H9 (cell line): Measurements from ENCODE around the gene GALNS. TPM values are rescaled to one million over a fixed set of nuclear protein-coding genes. Genes with fewer than 3 reads are reported as not detected.

ENCODE experiments used
- DNase-seq: peaks from one replicate; pipeline ENCODE4 v3.0.0-alpha.2; 2017
- H2AFZ ChIP-seq: one replicate; pipeline ENCODE4 v1.6.1; 2013; ENCODE audit warnings: mild to moderate bottlenecking, low read length, control low read depth, moderate library complexity
- H2AK5ac ChIP-seq: 2 replicates; pipeline ENCODE4 v1.6.1; 2013; ENCODE audit warnings: low read length, control low read depth, mixed read lengths; ENCODE audit not compliant: insufficient read length
- H2BK120ac ChIP-seq: one replicate; pipeline ENCODE4 v1.6.1; 2013; ENCODE audit warnings: low read depth, mild to moderate bottlenecking, low read length, control low read depth, inconsistent platforms; ENCODE audit not compliant: poor library complexity, severe bottlenecking
- H2BK12ac ChIP-seq: 2 replicates; pipeline ENCODE4 v1.6.1; 2013; ENCODE audit warnings: low read length, control low read depth, mixed read lengths, low read depth; ENCODE audit not compliant: insufficient read length
- H2BK15ac ChIP-seq: 2 replicates; pipeline ENCODE4 v1.6.1; 2013; ENCODE audit warnings: low read depth, low read length, control low read depth
- H2BK20ac ChIP-seq: one replicate; pipeline ENCODE4 v1.6.1; 2013; ENCODE audit warnings: low read depth, mild to moderate bottlenecking, low read length, control low read depth, inconsistent platforms; ENCODE audit not compliant: poor library complexity, severe bottlenecking
- H2BK5ac ChIP-seq: 2 replicates; pipeline ENCODE4 v1.6.1; 2013; ENCODE audit warnings: low read length, control low read depth, mixed read lengths; ENCODE audit not compliant: insufficient read length
- H3K14ac ChIP-seq: 2 replicates; pipeline ENCODE4 v1.6.1; 2013; ENCODE audit warnings: low read length, control low read depth; ENCODE audit not compliant: insufficient read depth
- H3K18ac ChIP-seq: 2 replicates; pipeline ENCODE4 v1.6.1; 2013; ENCODE audit warnings: low read depth, mild to moderate bottlenecking, mixed read lengths, low read length, control low read depth; ENCODE audit not compliant: insufficient read length
- H3K23ac ChIP-seq: 2 replicates; pipeline ENCODE4 v1.6.1; 2013; ENCODE audit warnings: low read length, control low read depth, mixed read lengths, low read depth; ENCODE audit not compliant: insufficient read length
- H3K23me2 ChIP-seq: 2 replicates; pipeline ENCODE4 v1.6.1; 2013; ENCODE audit warnings: low read depth, mild to moderate bottlenecking, mixed read lengths, low read length, control low read depth; ENCODE audit not compliant: insufficient read length, poor library complexity, severe bottlenecking
- H3K27ac ChIP-seq: 2 replicates; pipeline ENCODE4 v1.5.1; 2013; ENCODE audit warnings: low read length, control low read depth, mixed read lengths, low read depth; ENCODE audit not compliant: insufficient read length
- H3K27me3 ChIP-seq: 2 replicates; pipeline ENCODE4 v1.6.1; 2013; ENCODE audit warnings: low read length, control low read depth, inconsistent platforms; ENCODE audit not compliant: insufficient read depth
- H3K4ac ChIP-seq: 2 replicates; pipeline ENCODE4 v1.6.1; 2013; ENCODE audit warnings: low read depth, mild to moderate bottlenecking, control low read depth, inconsistent platforms, low read length, moderate library complexity
- H3K4me1 ChIP-seq: 2 replicates; pipeline ENCODE4 v1.6.1; 2013; ENCODE audit warnings: low read length, control low read depth, inconsistent platforms; ENCODE audit not compliant: insufficient read depth
- H3K4me2 ChIP-seq: 2 replicates; pipeline ENCODE4 v1.6.1; 2013; ENCODE audit warnings: low read length, control low read depth, mixed read lengths; ENCODE audit not compliant: insufficient read length, insufficient read depth
- H3K56ac ChIP-seq: 2 replicates; pipeline ENCODE4 v1.6.1; 2013; ENCODE audit warnings: low read depth, mild to moderate bottlenecking, mixed read lengths, low read length, control low read depth; ENCODE audit not compliant: insufficient read length
- H3K79me1 ChIP-seq: 2 replicates; pipeline ENCODE4 v1.6.1; 2013; ENCODE audit warnings: low read depth, mild to moderate bottlenecking, moderate library complexity, low read length, control low read depth, inconsistent platforms; ENCODE audit not compliant: insufficient read depth, poor library complexity, severe bottlenecking
- H3K79me2 ChIP-seq: 2 replicates; pipeline ENCODE4 v1.6.1; 2013; ENCODE audit warnings: low read length, control low read depth, inconsistent platforms; ENCODE audit not compliant: insufficient read depth
- H3K9ac ChIP-seq: 2 replicates; pipeline ENCODE4 v1.6.1; 2013; ENCODE audit warnings: low read length, control low read depth, mixed read lengths; ENCODE audit not compliant: insufficient read length; ENCODE audit errors: extremely low read depth
- H3K9me3 ChIP-seq: one replicate; pipeline ENCODE4 v1.6.1; 2013; ENCODE audit warnings: low read depth, low read length, inconsistent platforms; ENCODE audit not compliant: control insufficient read depth
- H3T11ph ChIP-seq: one replicate; pipeline ENCODE4 v1.6.1; 2013; ENCODE audit warnings: mild to moderate bottlenecking, low read length, control low read depth, inconsistent platforms
- H4K20me1 ChIP-seq: one replicate; pipeline ENCODE4 v1.6.1; 2013; ENCODE audit not compliant: control insufficient read depth, insufficient read length, insufficient read depth
- H4K5ac ChIP-seq: 2 replicates; pipeline ENCODE4 v1.6.1; 2013; ENCODE audit warnings: low read depth, mild to moderate bottlenecking, mixed read lengths, low read length, control low read depth; ENCODE audit not compliant: insufficient read length
- H4K8ac ChIP-seq: replicated peaks from 2 replicates; pipeline ENCODE4 v1.6.1; 2013; ENCODE audit warnings: low read length, control low read depth, mixed read lengths, low read depth; ENCODE audit not compliant: insufficient read length
- H4K91ac ChIP-seq: 2 replicates; pipeline ENCODE4 v1.6.1; 2013; ENCODE audit warnings: low read depth, mild to moderate bottlenecking, moderate library complexity, mixed read lengths, low read length, control low read depth; ENCODE audit not compliant: insufficient read length
- H3K27ac Mint-ChIP-seq, 3 experiments: 2 replicates in 2 of 3; 3 replicates in 1 of 3; pipeline ENCODE4 v1.8.0; 2020 to 2021; ENCODE audit warnings: mixed read lengths in 3 of 3, mild to moderate bottlenecking in 1 of 3, moderate library complexity in 1 of 3
- H3K27me3 Mint-ChIP-seq: 2 replicates; pipeline ENCODE4 v1.8.0; 2021; ENCODE audit warnings: low read depth, mild to moderate bottlenecking, moderate library complexity, mixed read lengths
- H3K36me3 Mint-ChIP-seq, 3 experiments: 2 replicates in 2 of 3; 3 replicates in 1 of 3; pipeline ENCODE4 v1.8.0; 2020 to 2021; ENCODE audit warnings: low read depth in 3 of 3, mixed read lengths in 3 of 3; ENCODE audit not compliant: insufficient read depth in 1 of 3
- H3K4me1 Mint-ChIP-seq, 2 experiments: 2 replicates each; pipeline ENCODE4 v1.8.0; 2020; ENCODE audit warnings: mixed read lengths in 2 of 2
- H3K4me3 Mint-ChIP-seq, 2 experiments: 2 replicates in 1 of 2; 3 replicates in 1 of 2; pipeline ENCODE4 v1.8.0; 2020 to 2021; ENCODE audit warnings: mild to moderate bottlenecking in 2 of 2, mixed read lengths in 2 of 2, moderate library complexity in 1 of 2
- H3K9me3 Mint-ChIP-seq, 2 experiments: 2 replicates in 1 of 2; 3 replicates in 1 of 2; pipeline ENCODE4 v1.8.0; 2020; ENCODE audit warnings: mild to moderate bottlenecking in 2 of 2, mixed read lengths in 2 of 2, moderate library complexity in 1 of 2
- WGBS: extraction: QIAGEN DNeasy Blood & Tissue Kit; methylation state at CpG from one replicate; pipeline ENCODE4 v1.1.7; 2013; ENCODE audit warnings: missing lambda C conversion rate, low lambda C conversion rate, mixed read lengths; ENCODE audit not compliant: insufficient read length; ENCODE audit errors: extremely low coverage; 5-methylcytosine and 5-hydroxymethylcytosine counted together
- total RNA-seq: library from RNA; stranded (reverse); gene quantifications from 2 replicates; pipeline ENCODE4 v1.2.1, GENCODE V29; 2021
- TF ChIP-seq, protein P1 (sequence below): fragments of 200-600 bp; sonication (generic); conservative IDR thresholded peaks from 3 replicates; pipeline ENCODE4 v1.8.0; 2021; ENCODE audit warnings: antibody characterized with exemption, mild to moderate bottlenecking

Gene GALNS
- total RNA-seq, 1 experiment from 2014 or later = 20.3 TPM

GRCh38 chr16:88899901-88900661, 43.3 kb upstream of the GALNS start:
- no peak overlapping the region for H3K23ac ChIP-seq
- no peak overlapping the region for H2BK120ac ChIP-seq
- no peak overlapping the region for H2AK5ac ChIP-seq
- H3K27ac ChIP-seq = no peak overlapping the region
- no CpG with 5 or more reads among the region's 41 CpGs for WGBS
- DNase-seq = no peak
- no peak overlapping the region for H2BK20ac ChIP-seq
- no peak overlapping the region for H3K4me2 ChIP-seq
- no peak overlapping the region for H4K5ac ChIP-seq
- no peaks in the 10 kb centered on the region for H3K27me3 Mint-ChIP-seq
- no peak overlapping the region for H4K91ac ChIP-seq
- H3K9me3 ChIP-seq = no peaks in the 10 kb centered on the region
- no peak overlapping the region for H3K27ac Mint-ChIP-seq
- no peak overlapping the region for H3T11ph ChIP-seq
- no peaks in the 10 kb centered on the region for H3K79me1 ChIP-seq
- H3K36me3 Mint-ChIP-seq = no peaks in the 10 kb centered on the region
- no peak overlapping the region for H4K8ac ChIP-seq
- H3K4me1 ChIP-seq = no peaks in the 10 kb centered on the region
- no peaks in the 10 kb centered on the region for H3K79me2 ChIP-seq
- H3K9me3 Mint-ChIP-seq = no peaks in the 10 kb centered on the region
- TF ChIP-seq, protein P1, sequence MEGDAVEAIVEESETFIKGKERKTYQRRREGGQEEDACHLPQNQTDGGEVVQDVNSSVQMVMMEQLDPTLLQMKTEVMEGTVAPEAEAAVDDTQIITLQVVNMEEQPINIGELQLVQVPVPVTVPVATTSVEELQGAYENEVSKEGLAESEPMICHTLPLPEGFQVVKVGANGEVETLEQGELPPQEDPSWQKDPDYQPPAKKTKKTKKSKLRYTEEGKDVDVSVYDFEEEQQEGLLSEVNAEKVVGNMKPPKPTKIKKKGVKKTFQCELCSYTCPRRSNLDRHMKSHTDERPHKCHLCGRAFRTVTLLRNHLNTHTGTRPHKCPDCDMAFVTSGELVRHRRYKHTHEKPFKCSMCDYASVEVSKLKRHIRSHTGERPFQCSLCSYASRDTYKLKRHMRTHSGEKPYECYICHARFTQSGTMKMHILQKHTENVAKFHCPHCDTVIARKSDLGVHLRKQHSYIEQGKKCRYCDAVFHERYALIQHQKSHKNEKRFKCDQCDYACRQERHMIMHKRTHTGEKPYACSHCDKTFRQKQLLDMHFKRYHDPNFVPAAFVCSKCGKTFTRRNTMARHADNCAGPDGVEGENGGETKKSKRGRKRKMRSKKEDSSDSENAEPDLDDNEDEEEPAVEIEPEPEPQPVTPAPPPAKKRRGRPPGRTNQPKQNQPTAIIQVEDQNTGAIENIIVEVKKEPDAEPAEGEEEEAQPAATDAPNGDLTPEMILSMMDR = no peak
- H3K23me2 ChIP-seq = no peaks in the 10 kb centered on the region
- H2BK15ac ChIP-seq = no peak overlapping the region
- H3K56ac ChIP-seq = no peak overlapping the region
- no peak overlapping the region for H3K18ac ChIP-seq
- H3K4ac ChIP-seq = no peak overlapping the region
- H2BK12ac ChIP-seq = no peak overlapping the region
- H3K27me3 ChIP-seq = no peaks in the 10 kb centered on the region
- H3K4me1 Mint-ChIP-seq = peaks cover under 1 to 4% of the 10 kb centered on the region in 2 experiments; a peak in 3 of 4 replicates
- H3K9ac ChIP-seq = no peak overlapping the region
- peak overlapping the region; percentile 16; the same call in 1 of the 2 replicates for H3K14ac ChIP-seq
- no peaks in the 10 kb centered on the region for H4K20me1 ChIP-seq
- no peak overlapping the region for H2AFZ ChIP-seq
- no peak overlapping the region for H2BK5ac ChIP-seq
- no peak overlapping the region for H3K4me3 Mint-ChIP-seq
